Measurements from ENCODE around the gene GTPBP3. TPM values are rescaled to one million over a fixed set of nuclear protein-coding genes. Genes with fewer than 3 reads are reported as not detected.

The GTPBP3 gene
- total RNA-seq, 1 experiment from 2014 or later = 73.0 TPM

GRCh38 chr19:17305517-17306284 is 31.7 kb upstream of the GTPBP3 start, which contains the start of gene MRPL34:
TSS of gene MRPL34 (plus strand) at chr19:17305872. CDS start at chr19:17305893, 21 bp downstream.
- peaks cover 26% of the 10 kb centered on the region for H3K79me2 ChIP-seq (ENCODE audit: insufficient read depth, low read length)
- RAD21 ChIA-PET (ENCODE audit: low non-redundant PET in 1 of 2, low total read pairs in 2 of 2, uncharacterized antibody in 2 of 2, unreplicated experiment in 2 of 2) = interaction anchor here (0.6 to 1.1 kb wide), 5 partner anchors 10 to 80 kb away, joined by 3 to 7 read pairs (median 3); no protein-coding TSS in a partner anchor
- peak within 1 kb of the TSS; percentile 81 to 85 for H3K4me3 ChIP-seq (replicated peaks in 1 of 2; ENCODE audit: low read depth in 1 of 2, low read length in 2 of 2)
- H4K20me1 ChIP-seq (ENCODE audit: insufficient read depth) = no peaks in the 10 kb centered on the region
- CTCF ChIA-PET = interaction anchor here (0.5 to 2.1 kb wide), 15 partner anchors 9 to 591 kb away, joined by 3 to 33 read pairs (median 4); no protein-coding TSS in a partner anchor
- POLR2A ChIA-PET = interaction anchor here (0.6 to 3.1 kb wide), 10 partner anchors 8 to 944 kb away, joined by 3 to 22 read pairs (median 4); partner anchors contain the start of gene B3GNT3
- TSS peak; percentile 30 for BruUV-seq (replicated peaks)
- H3K9me2 ChIP-seq (ENCODE audit: insufficient read depth) = no peaks in the 10 kb centered on the region
- H3K27ac ChIP-seq (ENCODE audit: low read depth, low read length) = peak within 1 kb of the TSS; percentile 92
- H3K4me1 ChIP-seq (ENCODE audit: control insufficient read depth in 1 of 2, insufficient read depth in 2 of 2, low read length in 2 of 2) = peaks cover 40 to 66% of the 10 kb centered on the region in 2 experiments
- H2AFZ ChIP-seq (ENCODE audit: low read depth, low read length, poor library complexity, severe bottlenecking) = no peak within 1 kb of the TSS
- intact Hi-C loops (cut with micrococcal nuclease) = no loop called here
- H3K9ac ChIP-seq (ENCODE audit: low read length) = peak within 1 kb of the TSS; percentile 96
- H3K36me3 ChIP-seq (ENCODE audit: control insufficient read depth in 1 of 2, insufficient read depth in 2 of 2, low read length in 2 of 2) = no peaks in the 10 kb centered on the region
- H3K27me3 ChIP-seq (ENCODE audit: insufficient read depth, low read length) = no peaks in the 10 kb centered on the region
- H3K9me3 ChIP-seq (ENCODE audit: control insufficient read depth in 1 of 2, insufficient read depth in 1 of 2, low read depth in 1 of 2, low read length in 2 of 2) = no peaks in the 10 kb centered on the region
- DNase-seq (ENCODE audit: low read depth, low spot score) = peak; percentile 99
- ATAC-seq = peak; percentile 65
- H3K4me2 ChIP-seq (ENCODE audit: low read length) = peak within 1 kb of the TSS; percentile 97
- TF ChIP-seq JUND (IDR thresholded peaks at IDR 0.05) = no peak; the same call in 1 of the 2 replicates
- TF ChIP-seq SRF (IDR thresholded peaks at IDR 0.05; ENCODE audit: low read depth) = no peak
- TF ChIP-seq ZBTB33 (IDR thresholded peaks at IDR 0.05; ENCODE audit: extremely low read depth, insufficient replicate concordance, low read length) = no peak
- TF ChIP-seq RAD21 (IDR thresholded peaks at IDR 0.05; ENCODE audit: low read depth) = peak; percentile 93
- TF ChIP-seq ZFX (IDR thresholded peaks at IDR 0.05) = peak; percentile 91
- no peak for TF ChIP-seq EZH2 (IDR thresholded peaks at IDR 0.05)
- peak; percentile 93 for TF ChIP-seq CBX3 (IDR thresholded peaks at IDR 0.05; ENCODE audit: low read depth)
- TF ChIP-seq EZH2phosphoT487 (IDR thresholded peaks at IDR 0.05; ENCODE audit: borderline replicate concordance) = no peak
- peak; percentile 96 for TF ChIP-seq SIN3A (IDR thresholded peaks at IDR 0.05; ENCODE audit: low read depth)
- no peak; the same call in 1 of the 2 replicates for TF ChIP-seq ELF1 (IDR thresholded peaks at IDR 0.05; ENCODE audit: borderline replicate concordance, low read depth)
- TF ChIP-seq YY1 (IDR thresholded peaks at IDR 0.05; ENCODE audit: extremely low read depth, insufficient replicate concordance, low read depth, low read length) = peak; percentile 67
- no peak for TF ChIP-seq ATF3 (IDR thresholded peaks at IDR 0.05)
- TF ChIP-seq TCF7L2 (IDR thresholded peaks at IDR 0.05; ENCODE audit: borderline replicate concordance, extremely low read depth, insufficient read depth, insufficient read length) = peak; percentile 78
- no peak for TF ChIP-seq CEBPB (IDR thresholded peaks at IDR 0.05; ENCODE audit: low read depth)
- TF ChIP-seq ZNF274 (IDR thresholded peaks at IDR 0.05; ENCODE audit: low read depth, low read length) = no peak
- TF ChIP-seq SP1 (IDR thresholded peaks at IDR 0.05; ENCODE audit: low read depth) = peak; percentile 90
- TF ChIP-seq FOSL1 (IDR thresholded peaks at IDR 0.05; ENCODE audit: low read depth) = no peak
- peak; percentile 90 for TF ChIP-seq MAX (IDR thresholded peaks at IDR 0.05)
- peak in 2 of 3 experiments; percentile 77 to 85 for TF ChIP-seq CTCF (IDR thresholded peaks at IDR 0.05 in 2 of 3, conservative IDR thresholded peaks at IDR 0.05 in 1 of 3; ENCODE audit: borderline replicate concordance in 1 of 3, insufficient read depth in 1 of 3, low read depth in 2 of 3, low read length in 2 of 3)
